Fibroblast of lung (primary cell): ENCODE measurements around the gene SAPCD1. TPM values are rescaled to one million over a fixed set of nuclear protein-coding genes. Genes with fewer than 3 reads are reported as not detected.

Source experiments
- DNase-seq, 2 donors: peaks; one replicate each; pipeline versions ENCODE4 v3.0.0 to v3.0.0-alpha.2; 2010; ENCODE audit warnings: low read depth in 2 of 2
- H2AFZ ChIP-seq: 2 replicates; pipeline ENCODE4 v1.5.1; 2012; ENCODE audit warnings: low read length, control low read depth, inconsistent platforms
- H3K27ac ChIP-seq: 2 replicates; pipeline ENCODE4 v1.5.1; 2011; ENCODE audit warnings: low read length, control low read depth; ENCODE audit not compliant: insufficient read depth
- H3K27me3 ChIP-seq: 2 replicates; pipeline ENCODE4 v1.5.1; 2011; ENCODE audit warnings: mild to moderate bottlenecking, low read length; ENCODE audit not compliant: control insufficient read depth, insufficient read depth
- H3K36me3 ChIP-seq: 2 replicates; pipeline ENCODE4 v1.5.1; 2011; ENCODE audit warnings: low read length; ENCODE audit not compliant: control insufficient read depth, insufficient read depth
- H3K4me1 ChIP-seq: 2 replicates; pipeline ENCODE4 v1.5.1; 2011; ENCODE audit warnings: low read length; ENCODE audit not compliant: control insufficient read depth, insufficient read depth; ENCODE audit errors: extremely low read depth
- H3K4me2 ChIP-seq: 2 replicates; pipeline ENCODE4 v1.5.1; 2011; ENCODE audit warnings: low read length, control low read depth; ENCODE audit not compliant: insufficient read depth; ENCODE audit errors: extremely low read depth
- H3K4me3 ChIP-seq, 4 experiments: fragments of 200-600 bp in 1 of 4; sonication (generic) in 1 of 4; replicated peaks in 1 of 4; 2 replicates each; pipeline ENCODE4 v1.5.1; 2011 to 2016; ENCODE audit warnings: low read length in 4 of 4, low read depth in 3 of 4, mild to moderate bottlenecking in 3 of 4, control low read depth in 2 of 4, inconsistent platforms in 1 of 4, mixed read lengths in 1 of 4; ENCODE audit not compliant: insufficient read depth in 1 of 4; ENCODE audit errors: control extremely low read depth in 1 of 4
- H3K79me2 ChIP-seq: 2 replicates; pipeline ENCODE4 v1.5.1; 2012; ENCODE audit warnings: mild to moderate bottlenecking, low read length, inconsistent platforms; ENCODE audit not compliant: control insufficient read depth, insufficient read depth
- H3K9ac ChIP-seq: 2 replicates; pipeline ENCODE4 v1.5.1; 2011; ENCODE audit warnings: mild to moderate bottlenecking, low read length, control low read depth; ENCODE audit not compliant: insufficient read depth
- H3K9me3 ChIP-seq: 2 replicates; pipeline ENCODE4 v1.5.1; 2012; ENCODE audit warnings: low read depth, low read length; ENCODE audit not compliant: control insufficient read depth, insufficient read depth
- H4K20me1 ChIP-seq: 2 replicates; pipeline ENCODE4 v1.5.1; 2011; ENCODE audit warnings: low read length; ENCODE audit not compliant: control insufficient read depth, insufficient read depth; ENCODE audit errors: extremely low read depth
- CTCF ChIP-seq, 2 donors: IDR thresholded peaks in 1 of 2; conservative IDR thresholded peaks in 1 of 2; 1 replicate in 1 of 2; 2 replicates in 1 of 2; pipeline ENCODE4 v1.5.1; 2011 to 2012; ENCODE audit warnings: low read length in 2 of 2, control low read depth in 1 of 2, inconsistent platforms in 1 of 2, low read depth in 1 of 2, mild to moderate bottlenecking in 1 of 2
- EZH2 ChIP-seq: IDR thresholded peaks from 2 replicates; pipeline ENCODE4 v1.5.1; 2012; ENCODE audit warnings: low read length, control low read depth, mild to moderate bottlenecking; ENCODE audit errors: missing control alignments
- polyA plus RNA-seq, 2 donors: library from polyadenylated mRNA; depleted of rRNA in 1 of 2; stranded (reverse) in 1 of 2; unstranded in 1 of 2; fragments of >200 nt; gene quantifications; 2 replicates each; pipeline ENCODE4 v1.2.1, GENCODE V29; 2011 to 2012; ENCODE audit warnings: missing spikeins in 1 of 2
- total RNA-seq: library from RNA; depleted of rRNA; stranded (reverse); fragments of >200 nt; gene quantifications from 2 replicates; pipeline ENCODE4 v1.2.1, GENCODE V29; 2014

SAPCD1 gene
- total and polyA plus RNA-seq, 2 donors (not counting 1 experiment from before 2014, with no cell fraction given) = 0.50 to 1.3 TPM

- no peak overlapping the region for H3K4me2 ChIP-seq
- DNase-seq = no peak
- H3K4me1 ChIP-seq = peaks cover 7% of the 10 kb centered on the region
- H4K20me1 ChIP-seq = no peaks in the 10 kb centered on the region
- H3K27ac ChIP-seq = peak overlapping the region; percentile 43
- no peak overlapping the region for H2AFZ ChIP-seq
- H3K9ac ChIP-seq = no peak overlapping the region
- H3K9me3 ChIP-seq = no peaks in the 10 kb centered on the region
- H3K4me3 ChIP-seq = no peak overlapping the region
- TF ChIP-seq CTCF (conservative IDR thresholded peaks at IDR 0.05 in 1 of 2, IDR thresholded peaks at IDR 0.05 in 1 of 2; ENCODE audit: low read depth in 1 of 2, low read length in 2 of 2) (no peak), EZH2 (no peak)
- no peaks in the 10 kb centered on the region for H3K79me2 ChIP-seq
- no peaks in the 10 kb centered on the region for H3K27me3 ChIP-seq
- peaks cover 14% of the 10 kb centered on the region for H3K36me3 ChIP-seq
Observed at GRCh38 chr6:31777667-31778050, 15.2 kb downstream of the SAPCD1 start.

GRCh38 chr6:31778193-31778592 lies 15.7 kb downstream of the SAPCD1 start:
- H3K4me1 ChIP-seq = peaks cover 7% of the 10 kb centered on the region
- H3K36me3 ChIP-seq = peaks cover 16% of the 10 kb centered on the region
- TF ChIP-seq CTCF (conservative IDR thresholded peaks at IDR 0.05 in 1 of 2, IDR thresholded peaks at IDR 0.05 in 1 of 2; ENCODE audit: low read depth in 1 of 2, low read length in 2 of 2) (no peak), EZH2 (no peak)
- no peaks in the 10 kb centered on the region for H4K20me1 ChIP-seq
- no peaks in the 10 kb centered on the region for H3K9me3 ChIP-seq
- no peak overlapping the region for H3K27ac ChIP-seq
- no peak overlapping the region for H3K9ac ChIP-seq
- no peak overlapping the region for H3K4me2 ChIP-seq
- no peak overlapping the region for H2AFZ ChIP-seq
- H3K27me3 ChIP-seq = no peaks in the 10 kb centered on the region
- H3K79me2 ChIP-seq = no peaks in the 10 kb centered on the region
- no peak overlapping the region for H3K4me3 ChIP-seq
- DNase-seq = no peak

GRCh38 chr6:31778999-31779885 lies 16.8 kb downstream of the SAPCD1 start:
- no peak overlapping the region for H3K9ac ChIP-seq
- H3K36me3 ChIP-seq = peaks cover 18% of the 10 kb centered on the region
- no peak for DNase-seq
- no peaks in the 10 kb centered on the region for H3K9me3 ChIP-seq
- no peak overlapping the region for H3K4me3 ChIP-seq
- no peak overlapping the region for H3K4me2 ChIP-seq
- TF ChIP-seq EZH2 (no peak), CTCF (conservative IDR thresholded peaks at IDR 0.05 in 1 of 2, IDR thresholded peaks at IDR 0.05 in 1 of 2; ENCODE audit: low read depth in 1 of 2, low read length in 2 of 2) (no peak)
- no peaks in the 10 kb centered on the region for H3K27me3 ChIP-seq
- H4K20me1 ChIP-seq = no peaks in the 10 kb centered on the region
- H2AFZ ChIP-seq = no peak overlapping the region
- H3K4me1 ChIP-seq = peaks cover 7% of the 10 kb centered on the region
- no peak overlapping the region for H3K27ac ChIP-seq
- H3K79me2 ChIP-seq = no peaks in the 10 kb centered on the region
